OCI-LY7 (cell line): ENCODE results near the gene APOBEC4. TPM values are rescaled to one million over a fixed set of nuclear protein-coding genes. Genes with fewer than 3 reads are reported as not detected.
A peak's percentile ranks its signal among the peaks of the same experiment; 100 is the strongest.

Source experiments
- BruUV-seq: library from RNA; stranded (reverse); fragments of 400-500 nt; replicated peaks from 2 replicates; lab custom pipeline; 2021; lab: Mats Ljungman, UMichigan
- CTCF ChIA-PET: fragments of 300-600 bp; sonication (Branson Sonifier 250); formaldehyde crosslinking; loops from one replicate; lab custom pipeline; 2022; ENCODE audit warnings: antibody characterized with exemption; ENCODE audit not compliant: unreplicated experiment; lab: Charles Lee
- POLR2A ChIA-PET: fragments of 300-600 bp; sonication (Branson Sonifier 250); formaldehyde crosslinking; loops from one replicate; lab custom pipeline; 2022; ENCODE audit warnings: antibody characterized with exemption; lab: Charles Lee
- DNase-seq: peaks from one replicate; pipeline ENCODE4 v3.0.0-alpha.2; 2015; ENCODE audit warnings: low spot score
- H2AFZ ChIP-seq: fragments of 200-600 bp; sonication (generic), shearing (Covaris generic); 2 replicates; pipeline ENCODE4 v1.6.1; 2014; ENCODE audit warnings: mild to moderate bottlenecking, antibody characterized with exemption, low read length, moderate library complexity
- H3K27ac ChIP-seq: fragments of 200-600 bp; sonication (generic); 2 replicates; pipeline ENCODE4 v1.5.1; 2014; ENCODE audit warnings: mixed run types, low read depth, mild to moderate bottlenecking, moderate library complexity, low read length, inconsistent platforms; ENCODE audit not compliant: poor library complexity, severe bottlenecking
- H3K36me3 ChIP-seq: fragments of 200-600 bp; sonication (generic); 2 replicates; pipeline ENCODE4 v1.6.1; 2014; ENCODE audit warnings: mild to moderate bottlenecking, antibody characterized with exemption, low read length, moderate library complexity, mixed read lengths; ENCODE audit not compliant: insufficient read depth
- H3K4me1 ChIP-seq: fragments of 200-600 bp; sonication (generic); 2 replicates; pipeline ENCODE4 v1.5.1; 2014; ENCODE audit warnings: mild to moderate bottlenecking, low read length; ENCODE audit not compliant: insufficient read depth, poor library complexity, severe bottlenecking
- H3K4me2 ChIP-seq: fragments of 200-600 bp; sonication (generic); 2 replicates; pipeline ENCODE4 v1.6.1; 2014; ENCODE audit warnings: mild to moderate bottlenecking, low read length
- H3K4me3 ChIP-seq: fragments of 200-600 bp; sonication (generic); 2 replicates; pipeline ENCODE4 v1.5.1; 2014; ENCODE audit warnings: mild to moderate bottlenecking, low read depth, low read length; ENCODE audit not compliant: poor library complexity, severe bottlenecking
- H3K79me2 ChIP-seq: fragments of 200-600 bp; sonication (generic); 2 replicates; pipeline ENCODE4 v1.6.1; 2016; ENCODE audit warnings: low read depth, mild to moderate bottlenecking, low read length, moderate library complexity, mixed read lengths; ENCODE audit not compliant: insufficient read depth
- H3K9me2 ChIP-seq: fragments of 200-600 bp; sonication (generic); 2 replicates; pipeline ENCODE4 v1.6.1; 2016; ENCODE audit warnings: mild to moderate bottlenecking, low read length, mixed read lengths; ENCODE audit not compliant: insufficient read depth
- H3K9me3 ChIP-seq: fragments of 200-600 bp; sonication (generic); 2 replicates; pipeline ENCODE4 v1.6.1; 2014; ENCODE audit warnings: mild to moderate bottlenecking, mixed run types, low read length, mixed read lengths
- H4K20me1 ChIP-seq: fragments of 200-600 bp; sonication (generic); 2 replicates; pipeline ENCODE4 v1.6.1; 2014; ENCODE audit warnings: mild to moderate bottlenecking, antibody characterized with exemption, low read length, moderate library complexity, mixed read lengths; ENCODE audit not compliant: insufficient read depth
- EZH2phosphoT487 ChIP-seq: fragments of 200-600 bp; sonication (generic); IDR thresholded peaks from 2 replicates; pipeline ENCODE4 v1.6.1; 2018; ENCODE audit warnings: low read depth, borderline replicate concordance, mild to moderate bottlenecking, mixed run types, antibody characterized with exemption, low read length, moderate library complexity, mixed read lengths
- intact Hi-C: fragments of 100-400 bp; cut with micrococcal nuclease; formaldehyde crosslinking; loops from one replicate; pipeline ENCODE4 v1.10.0; 2022; ENCODE audit not compliant: unreplicated experiment
- total RNA-seq, 2 experiments: library from RNA; depleted of rRNA in 1 of 2; stranded (reverse); fragments of >200 nt in 1 of 2; shearing (Covaris generic) in 1 of 2; gene quantifications; 2 replicates each; pipeline ENCODE4 v1.2.3, GENCODE V29; 2014 to 2022
- TF ChIP-seq, protein P1 (sequence below): fragments of 200-600 bp; sonication (generic); conservative IDR thresholded peaks from 2 replicates; pipeline ENCODE4 v1.5.1; 2014; ENCODE audit warnings: mild to moderate bottlenecking, antibody characterized with exemption, low read length, moderate library complexity, mixed read lengths

APOBEC4 gene
- total RNA-seq, 2 experiments from 2014 or later = not detected

DNA sequence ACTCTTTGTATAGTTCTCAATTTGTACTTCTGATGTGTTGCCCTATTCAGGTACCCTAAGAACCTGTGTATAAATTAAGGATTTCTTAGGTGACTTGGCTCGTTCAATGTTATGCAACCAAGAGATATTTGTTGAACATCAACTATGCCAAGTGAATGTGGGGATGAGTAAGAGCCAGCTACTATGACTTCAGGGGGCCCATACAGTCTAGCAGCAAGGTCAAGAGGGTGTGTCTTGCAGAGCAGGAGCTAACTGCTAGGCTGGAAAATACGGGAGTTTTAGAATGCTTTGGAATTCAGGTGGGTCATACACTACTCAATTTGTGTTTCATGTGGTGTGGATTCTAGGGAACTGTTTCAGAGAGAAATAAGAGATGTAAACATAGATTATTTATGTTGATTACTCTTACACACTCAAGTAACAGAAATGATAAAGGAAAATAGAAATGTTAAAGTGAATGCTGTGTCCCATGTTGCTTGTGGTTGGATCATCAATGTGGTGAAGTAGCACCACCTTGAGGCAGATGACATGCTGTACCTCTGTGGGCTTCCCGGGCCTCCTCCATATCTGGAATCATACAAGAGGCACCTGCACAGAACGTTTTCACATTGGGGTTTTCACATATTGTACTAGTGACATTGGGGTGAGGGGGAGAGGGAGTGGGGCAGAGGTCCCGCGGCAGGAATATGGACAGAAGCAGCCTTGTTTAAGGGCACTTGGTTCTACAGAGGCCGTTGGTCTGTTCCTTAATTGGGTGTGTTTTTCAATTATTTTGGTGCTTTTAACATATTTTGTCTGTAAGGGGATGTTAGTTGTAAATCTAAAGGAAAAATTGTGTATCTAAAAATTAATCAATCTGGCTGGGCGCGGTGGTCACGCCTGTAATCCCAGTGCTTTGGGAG lies 30.0 kb downstream of the APOBEC4 start:
- Histone ChIP-seq H3K4me2 (no peak overlapping the region), H3K9me3 (no peaks in the 10 kb centered on the region), H3K79me2 (no peaks in the 10 kb centered on the region), H3K4me3 (no peak overlapping the region), H3K36me3 (peaks cover 37% of the 10 kb centered on the region), H4K20me1 (no peaks in the 10 kb centered on the region; the same call in 1 of the 2 replicates), H3K27ac (no peak overlapping the region), H3K9me2 (no peaks in the 10 kb centered on the region), H2AFZ (no peak overlapping the region), H3K4me1 (peaks cover 24% of the 10 kb centered on the region)
- ChIA-PET CTCF (no interaction called here), POLR2A (no interaction called here)
- intact Hi-C loops = loop anchor here (1.0 to 5.0 kb wide), 4 partner anchors 80 to 661 kb away; no protein-coding TSS in a partner anchor
- TF ChIP-seq, protein P1, sequence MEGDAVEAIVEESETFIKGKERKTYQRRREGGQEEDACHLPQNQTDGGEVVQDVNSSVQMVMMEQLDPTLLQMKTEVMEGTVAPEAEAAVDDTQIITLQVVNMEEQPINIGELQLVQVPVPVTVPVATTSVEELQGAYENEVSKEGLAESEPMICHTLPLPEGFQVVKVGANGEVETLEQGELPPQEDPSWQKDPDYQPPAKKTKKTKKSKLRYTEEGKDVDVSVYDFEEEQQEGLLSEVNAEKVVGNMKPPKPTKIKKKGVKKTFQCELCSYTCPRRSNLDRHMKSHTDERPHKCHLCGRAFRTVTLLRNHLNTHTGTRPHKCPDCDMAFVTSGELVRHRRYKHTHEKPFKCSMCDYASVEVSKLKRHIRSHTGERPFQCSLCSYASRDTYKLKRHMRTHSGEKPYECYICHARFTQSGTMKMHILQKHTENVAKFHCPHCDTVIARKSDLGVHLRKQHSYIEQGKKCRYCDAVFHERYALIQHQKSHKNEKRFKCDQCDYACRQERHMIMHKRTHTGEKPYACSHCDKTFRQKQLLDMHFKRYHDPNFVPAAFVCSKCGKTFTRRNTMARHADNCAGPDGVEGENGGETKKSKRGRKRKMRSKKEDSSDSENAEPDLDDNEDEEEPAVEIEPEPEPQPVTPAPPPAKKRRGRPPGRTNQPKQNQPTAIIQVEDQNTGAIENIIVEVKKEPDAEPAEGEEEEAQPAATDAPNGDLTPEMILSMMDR = peak; percentile 97
- no peak for TF ChIP-seq EZH2phosphoT487
- DNase-seq = peak; percentile 82
- no TSS peak for BruUV-seq

DNA sequence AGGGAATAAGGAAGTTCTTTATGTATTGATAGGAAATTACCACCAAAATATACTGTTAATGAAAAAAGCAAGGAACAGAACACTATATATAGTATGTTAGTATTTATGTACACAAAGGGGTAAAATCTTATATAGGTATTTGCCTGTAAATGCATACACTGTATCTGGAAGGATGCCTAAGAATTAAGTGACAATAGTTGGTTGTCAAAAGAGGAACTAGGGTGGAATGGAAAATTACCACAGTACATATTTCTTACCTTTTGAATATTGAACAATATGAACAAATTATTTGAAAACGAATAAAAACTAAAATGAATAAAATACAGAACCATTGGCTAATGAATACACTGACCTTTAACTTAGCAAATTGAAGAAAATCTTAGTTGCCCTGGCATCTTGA lies 31.1 kb downstream of the APOBEC4 start:
- no peak for TF ChIP-seq EZH2phosphoT487
- TF ChIP-seq, protein P1 = no peak
- H3K4me3 ChIP-seq = no peak overlapping the region
- H3K27ac ChIP-seq = no peak overlapping the region
- no peak overlapping the region for H3K4me2 ChIP-seq
- no peaks in the 10 kb centered on the region for H3K9me2 ChIP-seq
- CTCF ChIA-PET = no interaction called here
- H4K20me1 ChIP-seq = no peaks in the 10 kb centered on the region; the same call in 1 of the 2 replicates
- peaks cover 24% of the 10 kb centered on the region for H3K4me1 ChIP-seq
- H3K36me3 ChIP-seq = peaks cover 27% of the 10 kb centered on the region
- no peak for DNase-seq
- BruUV-seq = no TSS peak
- no peak overlapping the region for H2AFZ ChIP-seq
- H3K79me2 ChIP-seq = no peaks in the 10 kb centered on the region
- no peaks in the 10 kb centered on the region for H3K9me3 ChIP-seq
- POLR2A ChIA-PET = no interaction called here
- intact Hi-C loops = loop anchor here (2.0 to 5.0 kb wide), 2 partner anchors 79 to 660 kb away; no protein-coding TSS in a partner anchor
